Activated CD4-positive, alpha-beta T cell treated with anti-CD3 and anti-CD28 coated beads for 4 hours (primary cell): ENCODE results near the gene PDGFD.

ENCODE experiments used
- DNase-seq, 2 donors: peaks; one replicate each; pipeline ENCODE4 v3.0.0-alpha.2; 2020

The PDGFD gene

GRCh38 chr11:103995896-103996295, 168.1 kb downstream of the PDGFD start:
- no peak for DNase-seq

DNA sequence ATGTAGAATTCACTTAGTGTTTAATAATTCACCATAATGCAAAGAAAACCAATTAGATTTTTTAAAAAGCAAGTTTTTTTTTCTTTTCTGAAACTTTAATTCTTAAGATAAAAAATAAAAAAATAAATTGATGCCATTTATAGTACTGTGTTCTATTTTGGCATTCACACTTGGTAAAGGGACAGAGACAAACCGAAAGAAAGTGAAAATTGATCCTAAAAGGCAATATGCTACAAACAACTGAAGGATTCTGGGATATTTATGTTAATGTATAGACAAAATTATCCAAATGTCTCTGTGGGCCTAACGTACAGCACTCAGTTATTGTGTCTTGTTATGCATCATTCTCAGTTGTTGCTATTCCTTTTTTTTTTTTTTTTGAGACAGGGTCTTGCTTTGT, 169.4 kb downstream of the PDGFD start:
- DNase-seq, result no peak

- DNase-seq, result no peak
Observed at GRCh38 chr11:103994094-103994493, 169.9 kb downstream of the PDGFD start.

GRCh38 chr11:103993507-103993906, 170.4 kb downstream of the PDGFD start:
- DNase-seq, result no peak

GRCh38 chr11:103988595-103988969, 175.4 kb downstream of the PDGFD start:
- DNase-seq, result no peak

- no peak for DNase-seq
Observed at GRCh38 chr11:103987629-103988594, 176.0 kb downstream of the PDGFD start.

GRCh38 chr11:103985041-103985440, 178.9 kb downstream of the PDGFD start:
- DNase-seq, result no peak

DNA sequence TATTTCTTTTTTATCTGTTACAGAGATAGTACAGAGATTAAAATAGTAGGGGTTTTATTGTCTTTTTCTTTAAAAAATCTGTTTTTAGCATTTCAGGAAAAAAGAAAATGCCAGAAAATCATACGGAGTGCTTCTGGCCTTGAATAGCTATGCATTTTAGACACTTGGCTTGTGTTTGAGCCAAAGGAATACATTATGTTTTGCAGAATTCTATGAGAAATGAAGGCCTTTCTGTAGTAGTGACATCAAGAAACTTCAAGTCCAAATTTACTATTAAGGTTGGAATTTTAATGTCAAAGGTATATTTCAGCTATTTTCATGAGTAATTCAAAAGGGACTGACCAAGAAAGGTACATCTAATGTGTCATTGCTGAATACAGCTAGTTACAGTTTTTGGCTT, 183.8 kb downstream of the PDGFD start:
- DNase-seq, result no peak

DNA sequence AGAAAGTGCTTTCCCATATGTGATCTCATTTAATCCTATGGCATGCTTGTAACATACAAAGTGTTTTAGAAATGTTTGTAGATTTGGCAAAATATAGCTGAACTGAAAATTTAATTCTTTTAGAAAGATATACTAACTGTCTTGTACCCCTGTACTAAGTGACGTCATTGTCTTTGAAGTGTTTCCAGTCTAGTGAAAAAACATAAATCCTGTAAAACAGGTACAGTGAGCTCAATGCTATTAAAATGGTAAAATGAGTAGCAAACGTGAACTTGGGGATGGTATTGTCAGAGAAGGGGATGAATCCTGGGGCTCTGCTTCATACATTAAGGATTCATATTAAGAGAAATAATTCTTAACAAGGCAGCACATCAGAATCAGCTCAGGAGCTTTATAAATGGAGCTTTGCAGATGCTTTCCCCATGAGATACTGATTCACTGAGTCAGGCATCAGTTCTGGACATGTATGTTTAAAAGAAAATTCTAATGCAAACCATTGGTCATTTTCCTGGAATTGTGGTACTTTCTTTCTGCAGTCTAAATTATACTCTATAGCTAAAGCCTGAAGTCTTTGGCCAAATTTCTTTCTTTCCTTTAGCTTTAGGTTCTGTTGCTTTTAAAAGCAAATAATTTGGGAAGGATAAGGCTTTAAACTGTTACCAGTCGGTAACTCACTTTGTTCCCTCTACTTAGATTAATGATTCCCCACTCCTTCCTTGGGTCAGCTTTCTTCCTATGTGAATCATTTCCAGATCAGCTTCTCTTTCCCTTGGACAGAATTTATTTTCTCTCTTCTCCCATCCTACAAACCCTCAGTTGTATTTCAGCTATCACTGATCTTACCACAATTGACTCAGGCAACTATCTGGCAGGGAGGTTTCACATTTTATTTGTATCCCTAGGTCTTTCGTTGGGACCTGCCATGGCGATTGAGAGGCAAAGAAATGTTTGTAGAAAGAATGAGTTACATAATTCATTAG, 185.0 kb downstream of the PDGFD start:
- no peak for DNase-seq

GRCh38 chr11:103972013-103972412, 191.9 kb downstream of the PDGFD start:
- DNase-seq, result no peak

DNA sequence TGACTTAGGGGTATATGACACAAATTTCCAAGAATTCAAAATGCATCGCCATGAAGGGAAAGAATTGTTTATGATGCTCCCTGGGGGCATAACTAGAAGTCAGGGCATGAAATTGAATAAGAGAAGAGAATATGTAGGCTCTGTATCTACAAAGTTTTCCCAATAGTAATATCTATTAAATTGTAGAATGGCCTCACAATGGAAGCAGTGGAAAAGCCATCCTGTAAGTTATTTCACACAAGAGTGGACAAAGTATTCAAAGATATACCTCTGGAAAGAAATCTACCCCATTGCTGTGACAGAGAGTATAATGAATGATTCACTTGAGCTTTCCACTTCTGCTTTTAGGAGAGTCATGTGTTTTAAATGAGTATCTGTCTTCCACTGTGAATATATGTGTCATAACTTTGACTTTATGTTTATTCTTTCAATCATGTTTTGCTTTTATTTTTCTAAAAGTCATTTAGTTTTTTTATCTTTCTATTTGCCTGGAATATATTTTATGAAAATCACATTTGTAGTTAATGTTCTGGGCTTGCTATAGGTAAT, 193.2 kb downstream of the PDGFD start:
- no peak for DNase-seq

DNA sequence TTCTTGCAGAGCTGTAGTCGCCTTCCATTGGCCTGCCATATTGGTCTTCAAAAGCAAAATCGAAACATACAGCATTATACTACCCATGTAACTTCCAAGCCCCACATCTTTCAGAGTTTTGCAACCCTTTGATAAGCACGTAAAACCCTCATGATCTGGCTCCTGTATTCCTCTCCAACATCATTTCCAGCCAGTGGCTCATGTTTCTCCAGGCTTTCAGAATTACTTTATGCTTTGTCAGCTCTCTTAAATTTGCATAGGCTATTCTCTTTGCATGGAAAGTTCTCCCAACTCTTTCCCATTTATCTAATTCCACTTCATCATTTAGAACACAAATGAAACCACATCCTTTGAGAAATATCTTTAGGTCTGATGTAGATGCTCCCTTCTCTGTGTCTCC, 195.3 kb downstream of the PDGFD start:
- DNase-seq, result no peak

- DNase-seq, result no peak
Observed at GRCh38 chr11:103967985-103968384, 196.0 kb downstream of the PDGFD start.

GRCh38 chr11:103964390-103964789, 199.6 kb downstream of the PDGFD start:
- DNase-seq, result no peak

- no peak for DNase-seq
Observed at GRCh38 chr11:103963648-103964047, 200.3 kb downstream of the PDGFD start.

GRCh38 chr11:103961010-103961409, 202.9 kb downstream of the PDGFD start:
- no peak for DNase-seq

DNA sequence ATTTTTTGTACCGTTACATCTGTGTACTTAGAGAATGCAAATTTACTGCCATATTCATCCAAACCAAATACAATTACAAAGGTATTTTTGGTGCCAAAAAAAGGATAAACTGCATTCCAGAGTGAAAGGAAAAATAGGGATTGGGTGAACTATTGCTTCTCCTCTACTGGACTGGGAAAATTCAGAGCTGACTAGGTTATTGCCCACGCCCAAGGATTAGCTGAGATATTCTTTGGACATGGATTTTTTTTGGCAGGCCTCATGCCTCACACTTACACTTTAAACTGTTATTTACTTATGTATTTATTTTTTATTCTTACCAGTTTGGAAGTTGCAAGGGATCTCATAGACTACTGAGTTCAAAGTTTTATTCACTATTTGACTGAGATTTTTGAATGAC, 203.8 kb downstream of the PDGFD start:
- DNase-seq, result no peak

GRCh38 chr11:103959279-103959942, 204.5 kb downstream of the PDGFD start:
- DNase-seq, result no peak

DNA sequence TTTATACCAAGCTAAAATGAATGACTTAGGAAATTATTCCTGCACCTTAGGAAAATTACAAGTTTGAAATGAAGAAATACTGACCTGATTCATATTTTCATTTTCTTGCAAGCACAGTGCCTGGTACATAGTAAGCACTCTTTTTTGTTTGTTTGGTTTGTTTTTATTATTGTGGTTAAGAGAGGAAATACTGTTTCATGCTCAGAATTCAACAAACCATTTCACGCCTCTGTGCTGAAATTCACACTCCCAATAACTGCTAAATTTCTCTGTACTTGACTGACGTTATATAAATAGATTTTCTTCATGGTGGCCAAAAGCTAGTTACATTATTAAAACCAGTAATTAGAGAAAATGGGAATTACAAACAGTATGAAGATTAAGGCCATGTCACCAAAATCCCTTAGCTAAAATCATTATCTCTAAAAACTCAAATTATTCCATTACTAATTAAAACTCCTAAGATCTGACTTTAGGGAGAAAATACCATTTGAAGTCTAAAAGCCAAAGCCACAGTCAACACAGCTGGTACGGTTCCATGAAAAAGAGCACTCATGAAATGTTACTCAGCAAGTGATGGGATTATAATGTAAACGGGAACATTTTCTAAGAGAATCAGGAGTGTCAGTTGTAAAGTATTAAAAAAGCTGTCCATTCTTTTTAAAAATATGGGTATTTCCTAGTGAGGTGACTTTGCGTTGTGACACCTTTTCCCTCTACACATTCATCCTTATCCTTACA, 205.3 kb downstream of the PDGFD start:
- DNase-seq, result no peak

GRCh38 chr11:103953797-103954486, 210.0 kb downstream of the PDGFD start:
- DNase-seq, result no peak

DNA sequence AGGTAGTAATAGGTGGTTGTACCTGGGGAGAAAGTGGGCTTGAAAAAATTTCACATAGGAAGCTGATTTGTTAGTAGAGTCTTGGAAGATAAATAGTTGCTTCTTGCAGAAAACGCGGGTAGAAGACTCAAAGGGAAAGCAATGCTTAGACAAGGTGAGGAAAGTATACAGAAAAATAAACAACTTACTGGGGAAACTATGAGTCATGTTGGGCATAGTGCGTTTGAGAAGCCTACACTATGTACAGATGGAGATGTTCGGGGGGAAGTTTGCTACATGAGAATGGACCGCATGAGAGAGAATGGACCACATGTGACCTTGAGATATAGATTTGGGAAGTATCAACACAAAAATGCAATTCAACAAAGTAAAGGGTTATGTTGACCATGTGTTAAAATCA, 214.2 kb downstream of the PDGFD start:
- no peak for DNase-seq
